Stimulated activated CD8-positive, alpha-beta memory T cell treated with anti-CD3 and anti-CD28 coated beads, Interleukin-15, amount 100 ng/mL, for 24 hours (primary cell): ENCODE measurements around the gene NFATC3.

Experiments used
- DNase-seq: peaks from one replicate; pipeline ENCODE4 v3.0.0-alpha.2; 2020; ENCODE audit warnings: low read depth

NFATC3 gene

DNA sequence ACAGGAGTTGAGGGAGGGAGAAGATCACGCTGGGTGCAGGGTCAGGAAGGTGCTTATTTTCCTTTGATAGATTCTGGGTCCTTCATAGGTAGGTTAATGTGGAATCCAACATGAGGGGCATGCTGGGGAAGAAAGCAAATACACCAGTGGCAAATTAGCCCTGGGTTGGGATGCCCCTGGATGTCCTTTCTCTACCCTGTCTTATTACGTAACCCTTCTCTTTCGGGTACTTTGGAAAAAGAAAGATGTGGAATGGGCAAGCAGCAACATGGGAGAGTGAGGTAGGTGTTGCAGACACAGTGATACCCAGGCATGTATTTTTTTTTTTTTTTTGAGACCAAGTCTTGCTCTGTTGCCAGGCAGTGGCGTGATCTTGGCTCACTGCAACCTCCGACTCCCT lies 188.3 kb downstream of the NFATC3 start:
- DNase-seq: no peak

DNA sequence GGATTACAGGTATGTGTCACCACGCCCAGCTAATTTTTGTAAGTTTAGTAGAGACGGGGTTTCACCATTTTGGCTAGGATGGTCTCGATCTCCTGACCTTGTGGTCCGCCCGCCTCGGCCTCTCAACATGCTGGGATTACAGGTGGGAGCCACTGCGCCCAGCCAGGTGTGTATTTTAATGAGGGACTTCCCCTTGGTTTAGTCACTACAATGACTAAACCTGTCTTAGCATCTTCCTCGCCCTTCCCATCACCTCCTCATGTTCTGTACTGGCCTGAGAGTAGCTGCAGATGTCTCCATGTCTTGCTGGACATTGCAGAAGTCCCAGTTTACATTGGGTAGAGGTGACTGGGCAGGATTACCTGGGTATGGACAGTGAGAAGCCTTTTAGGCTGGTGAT lies 188.7 kb downstream of the NFATC3 start:
- DNase-seq: no peak

DNA sequence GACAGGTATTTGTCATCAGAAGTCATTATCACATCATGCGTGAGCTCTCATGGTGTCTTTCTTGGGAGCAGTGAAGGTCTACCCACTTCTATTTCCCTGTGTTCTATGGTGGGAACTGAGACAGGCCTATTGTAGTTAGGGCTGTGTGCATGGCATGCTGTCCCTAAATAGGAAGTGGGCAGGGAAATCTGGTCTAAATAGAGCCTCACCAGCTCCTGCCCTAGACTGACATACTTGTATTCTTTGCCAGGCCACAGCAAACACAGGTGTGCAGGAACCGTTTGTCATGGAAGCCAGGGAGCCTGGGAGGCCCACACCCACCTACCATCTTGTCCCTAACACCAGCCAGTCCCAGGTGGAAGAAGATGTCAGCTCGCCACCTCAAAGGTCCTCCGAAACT lies 189.3 kb downstream of the NFATC3 start:
- no peak for DNase-seq

DNA sequence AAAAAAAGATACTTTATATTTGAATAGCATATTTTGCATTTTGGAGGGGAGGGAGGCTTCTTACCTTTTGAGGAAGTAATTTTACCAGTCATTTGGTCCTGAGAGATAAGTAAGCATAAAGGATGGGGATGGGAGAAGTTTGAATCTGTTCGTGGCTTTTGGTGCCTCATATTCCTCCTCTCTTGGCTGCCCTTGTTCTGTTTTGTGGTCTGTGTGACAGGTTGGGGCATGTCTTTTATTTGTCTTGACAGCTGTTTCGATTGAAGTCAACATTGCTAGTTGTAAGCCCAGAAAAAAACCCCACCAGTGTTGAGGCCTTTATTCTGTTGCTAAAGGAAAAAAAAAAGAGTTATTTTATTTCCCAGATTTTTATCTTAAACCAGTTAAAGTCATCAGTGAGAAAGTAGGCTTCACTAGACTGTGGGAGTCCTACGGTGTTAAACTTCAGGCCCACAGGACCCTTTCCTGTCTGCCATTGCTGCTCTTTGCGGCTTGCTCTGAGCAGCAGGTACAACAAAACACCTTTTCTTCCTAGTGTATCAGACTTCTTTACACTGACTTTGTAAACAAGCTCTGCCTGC lies 190.5 kb downstream of the NFATC3 start:
- DNase-seq: no peak

DNA sequence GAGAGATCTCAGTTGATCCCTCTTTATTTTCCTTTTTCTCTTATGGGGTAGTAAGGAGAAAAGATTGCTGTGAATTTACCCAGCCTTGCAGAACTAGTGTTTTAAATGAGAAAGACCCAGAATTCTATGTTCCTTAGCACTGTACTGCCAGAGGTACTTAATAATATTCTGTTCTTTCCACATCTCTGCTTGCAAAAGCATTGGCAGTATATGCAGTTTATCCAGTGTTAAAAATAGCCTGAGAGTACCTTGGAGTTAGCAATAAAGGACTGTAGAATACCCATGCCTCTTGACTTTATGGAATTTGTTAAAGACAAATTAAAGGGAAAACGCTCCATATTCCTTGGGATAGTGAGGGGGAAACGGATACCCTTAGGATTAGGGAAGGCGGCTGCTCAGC lies 191.1 kb downstream of the NFATC3 start:
- DNase-seq: no peak
